CD14-positive monocyte (primary cell): ENCODE data around the gene ASH1L. TPM values are rescaled to one million over a fixed set of nuclear protein-coding genes. Genes with fewer than 3 reads are reported as not detected.

Source experiments
- DNase-seq, 3 donors: peaks; one replicate each; pipeline ENCODE4 v3.0.0-alpha.2; 2011 to 2022
- H2AFZ ChIP-seq: 2 replicates; pipeline ENCODE4 v1.6.0; 2012; ENCODE audit warnings: mild to moderate bottlenecking, low read depth, low read length, inconsistent platforms; ENCODE audit not compliant: insufficient read depth, poor library complexity, severe bottlenecking
- H3K27ac ChIP-seq, 2 donors: 1 replicate in 1 of 2; 2 replicates in 1 of 2; pipeline ENCODE4 v1.5.1; 2012 to 2013; ENCODE audit warnings: low read length in 2 of 2, control low read depth in 1 of 2, inconsistent platforms in 1 of 2, low read depth in 1 of 2, mild to moderate bottlenecking in 1 of 2
- H3K27me3 ChIP-seq, 2 donors: one replicate each; pipeline versions ENCODE4 v1.6.0 to v1.6.1; 2011 to 2013; ENCODE audit warnings: low read length in 2 of 2; ENCODE audit not compliant: control insufficient read depth in 2 of 2, insufficient read depth in 2 of 2
- H3K36me3 ChIP-seq, 2 donors: replicated peaks in 1 of 2; 1 replicate in 1 of 2; 2 replicates in 1 of 2; pipeline versions ENCODE4 v1.5.1 to v1.6.1; 2012 to 2013; ENCODE audit warnings: low read length in 2 of 2, control low read depth in 1 of 2, inconsistent platforms in 1 of 2, mild to moderate bottlenecking in 1 of 2; ENCODE audit not compliant: insufficient read depth in 2 of 2, control insufficient read depth in 1 of 2
- H3K4me1 ChIP-seq, 2 donors: 1 replicate in 1 of 2; 2 replicates in 1 of 2; pipeline versions ENCODE4 v1.5.1 to v1.6.1; 2012 to 2013; ENCODE audit warnings: low read length in 2 of 2, control low read depth in 1 of 2, inconsistent platforms in 1 of 2, mild to moderate bottlenecking in 1 of 2, moderate library complexity in 1 of 2; ENCODE audit not compliant: insufficient read depth in 2 of 2, control insufficient read depth in 1 of 2
- H3K4me2 ChIP-seq: replicated peaks from 2 replicates; pipeline ENCODE3; 2012; ENCODE audit warnings: low read length, moderate library complexity, mild to moderate bottlenecking; ENCODE audit not compliant: poor library complexity, severe bottlenecking; ENCODE audit errors: extremely low read depth
- H3K4me3 ChIP-seq, 3 experiments: fragments of 200-600 bp in 1 of 3; sonication (generic) in 1 of 3; replicated peaks in 1 of 3; 1 replicate in 2 of 3; 2 replicates in 1 of 3; pipeline ENCODE4 v1.5.1; 2011 to 2013; ENCODE audit warnings: low read length in 3 of 3, mild to moderate bottlenecking in 3 of 3, control low read depth in 2 of 3, low read depth in 2 of 3, inconsistent platforms in 1 of 3, moderate library complexity in 1 of 3
- H3K79me2 ChIP-seq: 2 replicates; pipeline ENCODE4 v1.6.0; 2012; ENCODE audit warnings: mild to moderate bottlenecking, control low read depth, inconsistent platforms, low read length, moderate library complexity; ENCODE audit not compliant: insufficient read depth
- H3K9ac ChIP-seq: 2 replicates; pipeline ENCODE4 v1.6.0; 2017; ENCODE audit warnings: low read length, mild to moderate bottlenecking; ENCODE audit not compliant: insufficient read depth, poor library complexity, severe bottlenecking
- H3K9me3 ChIP-seq, 2 donors: replicated peaks in 1 of 2; 1 replicate in 1 of 2; 2 replicates in 1 of 2; pipeline versions ENCODE4 v1.5.1 to v1.6.1; 2012 to 2013; ENCODE audit warnings: low read length in 2 of 2, control low read depth in 1 of 2; ENCODE audit not compliant: control insufficient read depth in 1 of 2, insufficient read depth in 1 of 2
- H4K20me1 ChIP-seq: 2 replicates; pipeline ENCODE4 v1.6.0; 2012; ENCODE audit warnings: mild to moderate bottlenecking, low read length, control low read depth, moderate library complexity; ENCODE audit not compliant: insufficient read depth
- H3K27ac Mint-ChIP-seq, 7 donors: one replicate each; pipeline ENCODE4 v1.8.0; 2020; ENCODE audit warnings: mild to moderate bottlenecking in 7 of 7, mixed read lengths in 7 of 7, moderate library complexity in 6 of 7, inconsistent platforms in 2 of 7
- H3K27me3 Mint-ChIP-seq, 3 donors: one replicate each; pipeline ENCODE4 v1.8.0; 2021 to 2022; ENCODE audit warnings: low read depth in 3 of 3, mild to moderate bottlenecking in 3 of 3, mixed read lengths in 3 of 3, moderate library complexity in 3 of 3, inconsistent platforms in 1 of 3
- H3K36me3 Mint-ChIP-seq, 2 donors: one replicate each; pipeline ENCODE4 v1.8.0; 2020; ENCODE audit warnings: mixed read lengths in 2 of 2, inconsistent platforms in 1 of 2, mild to moderate bottlenecking in 1 of 2
- H3K4me1 Mint-ChIP-seq: one replicate; pipeline ENCODE4 v1.8.0; 2020; ENCODE audit warnings: mild to moderate bottlenecking, mixed read lengths
- H3K4me3 Mint-ChIP-seq, 2 donors: one replicate each; pipeline ENCODE4 v1.8.0; 2020; ENCODE audit warnings: mild to moderate bottlenecking in 2 of 2, mixed read lengths in 2 of 2, moderate library complexity in 1 of 2
- H3K9me3 Mint-ChIP-seq, 7 donors: one replicate each; pipeline ENCODE4 v1.8.0; 2020 to 2022; ENCODE audit warnings: mixed read lengths in 7 of 7, mild to moderate bottlenecking in 6 of 7, moderate library complexity in 6 of 7, inconsistent platforms in 2 of 7
- WGBS: methylation state at CpG from one replicate; pipeline ENCODE4 v1.1.5; 2013; ENCODE audit warnings: missing lambda C conversion rate; ENCODE audit not compliant: insufficient coverage; 5-methylcytosine and 5-hydroxymethylcytosine counted together
- intact Hi-C, 2 donors: fragments of 100-400 bp; cut with micrococcal nuclease; formaldehyde crosslinking; loops; one replicate each; pipeline versions ENCODE4 v1.15.0 to v1.15.1; 2023
- polyA plus RNA-seq, 3 donors: library from polyadenylated mRNA; depleted of rRNA in 1 of 3; unstranded in 2 of 3; stranded (reverse) in 1 of 3; fragments of 300-500 nt in 2 of 3; fragments of >200 nt in 1 of 3; fragmentation: Illumina TruSeq in 2 of 3; gene quantifications; 1 replicate in 2 of 3; 2 replicates in 1 of 3; pipeline ENCODE4 v1.2.3, GENCODE V29; 2012 to 2021
- TF ChIP-seq, protein P1 (sequence below): fragments of 200-600 bp; IDR thresholded peaks from one replicate; pipeline ENCODE4 v1.8.0; 2022; ENCODE audit warnings: antibody characterized with exemption, mild to moderate bottlenecking

ASH1L gene
- polyA plus RNA-seq, 3 donors: 2.7 to 21.5 (median 5.6) TPM

DNA sequence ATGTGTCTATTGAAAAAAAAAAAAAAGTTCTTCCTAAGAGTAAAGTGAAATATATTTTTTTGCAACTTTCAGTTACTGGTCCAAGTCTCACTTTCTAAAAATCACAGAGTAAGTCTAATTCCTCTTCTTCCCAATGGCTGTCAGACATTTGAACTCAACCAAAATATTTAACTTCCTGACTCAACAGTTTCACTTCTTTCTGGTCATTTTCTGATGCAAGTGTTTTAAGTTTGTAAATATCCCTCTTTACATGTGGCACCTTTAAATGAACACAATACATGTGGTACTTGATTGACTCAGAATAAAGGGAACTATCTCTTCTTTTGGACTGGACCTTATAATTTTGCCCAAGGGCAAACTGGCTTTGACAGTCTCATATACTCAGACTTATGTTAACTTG, 76.7 kb downstream of the ASH1L start:
- no peaks in the 10 kb centered on the region for H3K27me3 Mint-ChIP-seq
- peaks cover 22% of the 10 kb centered on the region for H3K4me1 Mint-ChIP-seq
- intact Hi-C loops: loop anchor here in 1 of 2 donors (10.0 kb wide), 1 partner anchor 89 kb away; no protein-coding TSS in a partner anchor
- no peaks in the 10 kb centered on the region for H3K27me3 ChIP-seq
- peak overlapping the region in 1 of 3 experiments; percentile 9 for H3K4me3 ChIP-seq
- H3K4me1 ChIP-seq: peaks cover 22 to 24% of the 10 kb centered on the region in 2 donors
- TF ChIP-seq, protein P1, sequence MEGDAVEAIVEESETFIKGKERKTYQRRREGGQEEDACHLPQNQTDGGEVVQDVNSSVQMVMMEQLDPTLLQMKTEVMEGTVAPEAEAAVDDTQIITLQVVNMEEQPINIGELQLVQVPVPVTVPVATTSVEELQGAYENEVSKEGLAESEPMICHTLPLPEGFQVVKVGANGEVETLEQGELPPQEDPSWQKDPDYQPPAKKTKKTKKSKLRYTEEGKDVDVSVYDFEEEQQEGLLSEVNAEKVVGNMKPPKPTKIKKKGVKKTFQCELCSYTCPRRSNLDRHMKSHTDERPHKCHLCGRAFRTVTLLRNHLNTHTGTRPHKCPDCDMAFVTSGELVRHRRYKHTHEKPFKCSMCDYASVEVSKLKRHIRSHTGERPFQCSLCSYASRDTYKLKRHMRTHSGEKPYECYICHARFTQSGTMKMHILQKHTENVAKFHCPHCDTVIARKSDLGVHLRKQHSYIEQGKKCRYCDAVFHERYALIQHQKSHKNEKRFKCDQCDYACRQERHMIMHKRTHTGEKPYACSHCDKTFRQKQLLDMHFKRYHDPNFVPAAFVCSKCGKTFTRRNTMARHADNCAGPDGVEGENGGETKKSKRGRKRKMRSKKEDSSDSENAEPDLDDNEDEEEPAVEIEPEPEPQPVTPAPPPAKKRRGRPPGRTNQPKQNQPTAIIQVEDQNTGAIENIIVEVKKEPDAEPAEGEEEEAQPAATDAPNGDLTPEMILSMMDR: no peak
- no peak overlapping the region for H2AFZ ChIP-seq
- peaks cover 82% of the 10 kb centered on the region for H3K79me2 ChIP-seq
- peaks cover 81% of the 10 kb centered on the region for H4K20me1 ChIP-seq
- H3K9me3 ChIP-seq: no peaks in the 10 kb centered on the region
- peak; percentile 46 to 75 (median 68) for DNase-seq
- peak overlapping the region in 1 of 2 donors; percentile 47 for H3K27ac ChIP-seq
- H3K9me3 Mint-ChIP-seq: no peaks in the 10 kb centered on the region
- no peak overlapping the region for H3K9ac ChIP-seq
- H3K36me3 ChIP-seq: peaks cover 15 to 20% of the 10 kb centered on the region in 2 donors
- peak overlapping the region; percentile 19 for H3K4me2 ChIP-seq
- H3K27ac Mint-ChIP-seq: peak overlapping the region; percentile 55 to 84 (median 74)
- peak overlapping the region in 1 of 2 donors; percentile 61 for H3K4me3 Mint-ChIP-seq
- H3K36me3 Mint-ChIP-seq: peaks cover 16 to 28% of the 10 kb centered on the region in 2 donors

DNA sequence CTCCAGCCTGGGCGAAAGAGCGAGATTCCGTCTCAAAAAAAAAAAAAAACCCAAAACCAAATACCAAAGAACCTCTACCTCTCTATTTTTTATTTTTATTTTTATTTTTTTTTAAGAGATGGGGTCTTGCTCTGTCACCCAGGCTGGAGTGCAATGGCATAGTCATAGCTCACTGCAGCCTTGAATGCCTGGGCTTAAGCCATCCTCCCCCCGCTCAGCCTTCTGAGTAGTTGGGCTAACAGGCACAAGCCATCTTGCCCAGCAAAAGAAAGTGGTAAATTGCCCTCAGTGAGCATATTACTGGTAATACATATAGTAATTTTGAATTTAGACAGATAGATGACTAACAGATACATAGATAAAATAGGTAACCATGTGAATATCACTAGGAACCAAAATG, 77.4 kb downstream of the ASH1L start:
- Histone ChIP-seq H3K36me3 (peaks cover 23 to 27% of the 10 kb centered on the region in 2 donors), H2AFZ (no peak overlapping the region), H3K79me2 (peaks cover 77% of the 10 kb centered on the region), H3K27ac (peak overlapping the region; percentile 10 to 47), H3K4me3 (no peak overlapping the region), H3K9me3 (no peaks in the 10 kb centered on the region), H4K20me1 (peaks cover 73% of the 10 kb centered on the region), H3K27me3 (no peaks in the 10 kb centered on the region), H3K9ac (no peak overlapping the region), H3K4me2 (peak overlapping the region; percentile 19), H3K4me1 (peaks cover 22 to 23% of the 10 kb centered on the region in 2 donors)
- DNase-seq: no peak
- no CpG with 5 or more reads among the region's 4 CpGs for WGBS
- TF ChIP-seq, protein P1: no peak
- Mint-ChIP-seq H3K4me3 (no peak overlapping the region), H3K9me3 (no peaks in the 10 kb centered on the region), H3K27ac (peak overlapping the region in 4 of 7 donors; percentile 45 to 84 (median 68)), H3K27me3 (no peaks in the 10 kb centered on the region), H3K36me3 (peaks cover 21 to 27% of the 10 kb centered on the region in 2 donors), H3K4me1 (peaks cover 21% of the 10 kb centered on the region)
- intact Hi-C loops: loop anchor here in 1 of 2 donors (10.0 kb wide), 1 partner anchor 90 kb away; no protein-coding TSS in a partner anchor
